ENCODE results near the gene NT5E. TPM values are rescaled to one million over a fixed set of nuclear protein-coding genes. Genes with fewer than 3 reads are reported as not detected.

The NT5E gene
- total and polyA plus RNA-seq, 4 donors = 3.2 to 13.9 (median 8.5) TPM

DNA sequence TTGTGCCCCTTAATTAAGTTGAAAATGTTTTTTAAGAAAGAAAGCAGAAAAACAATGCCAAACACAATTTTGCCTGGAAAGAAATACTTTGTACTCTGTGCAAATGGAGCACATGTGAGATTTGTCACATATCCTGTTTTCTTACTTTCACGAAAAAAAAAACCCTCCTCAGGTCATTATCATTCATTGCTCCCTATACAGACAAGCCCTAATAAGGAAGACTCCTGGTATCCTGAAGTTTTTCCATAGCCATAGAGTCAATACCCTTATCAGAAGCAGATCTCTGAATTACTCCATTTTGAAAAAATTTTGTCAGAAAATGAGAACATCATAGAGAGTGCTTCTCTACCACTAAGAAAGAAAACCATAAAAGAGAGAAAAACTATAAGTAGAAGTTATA is 14.0 kb upstream of the NT5E start:
- H3K9me3 ChIP-seq (ENCODE audit: control insufficient read depth in 4 of 4, insufficient read depth in 3 of 4, low read length in 3 of 4) = no peaks in the 10 kb centered on the region
- H3K27me3 ChIP-seq (ENCODE audit: control insufficient read depth in 3 of 3, insufficient read depth in 3 of 3, low read length in 2 of 3) = no peaks in the 10 kb centered on the region
- no peak overlapping the region for H3K9ac ChIP-seq (ENCODE audit: insufficient read depth in 1 of 2, low read length in 2 of 2)
- no peaks in the 10 kb centered on the region for H3K36me3 ChIP-seq (ENCODE audit: control insufficient read depth in 4 of 4, insufficient read depth in 4 of 4, low read length in 4 of 4)
- WGBS, 2 donors = 61 to 81% methylated on average over 1 of the region's 1 CpG
- no peak overlapping the region for H3K4me3 ChIP-seq
- H3K27ac ChIP-seq (ENCODE audit: low read depth in 1 of 2, low read length in 1 of 2) = no peak overlapping the region
- ATAC-seq (ENCODE audit: insufficient read depth, low FRiP score) (no peak), DNase-seq (no peak)
- no peaks in the 10 kb centered on the region for H3K4me1 ChIP-seq (ENCODE audit: control insufficient read depth in 5 of 5, insufficient read depth in 5 of 5, low read length in 5 of 5)
- TF ChIP-seq, protein P1, sequence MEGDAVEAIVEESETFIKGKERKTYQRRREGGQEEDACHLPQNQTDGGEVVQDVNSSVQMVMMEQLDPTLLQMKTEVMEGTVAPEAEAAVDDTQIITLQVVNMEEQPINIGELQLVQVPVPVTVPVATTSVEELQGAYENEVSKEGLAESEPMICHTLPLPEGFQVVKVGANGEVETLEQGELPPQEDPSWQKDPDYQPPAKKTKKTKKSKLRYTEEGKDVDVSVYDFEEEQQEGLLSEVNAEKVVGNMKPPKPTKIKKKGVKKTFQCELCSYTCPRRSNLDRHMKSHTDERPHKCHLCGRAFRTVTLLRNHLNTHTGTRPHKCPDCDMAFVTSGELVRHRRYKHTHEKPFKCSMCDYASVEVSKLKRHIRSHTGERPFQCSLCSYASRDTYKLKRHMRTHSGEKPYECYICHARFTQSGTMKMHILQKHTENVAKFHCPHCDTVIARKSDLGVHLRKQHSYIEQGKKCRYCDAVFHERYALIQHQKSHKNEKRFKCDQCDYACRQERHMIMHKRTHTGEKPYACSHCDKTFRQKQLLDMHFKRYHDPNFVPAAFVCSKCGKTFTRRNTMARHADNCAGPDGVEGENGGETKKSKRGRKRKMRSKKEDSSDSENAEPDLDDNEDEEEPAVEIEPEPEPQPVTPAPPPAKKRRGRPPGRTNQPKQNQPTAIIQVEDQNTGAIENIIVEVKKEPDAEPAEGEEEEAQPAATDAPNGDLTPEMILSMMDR (IDR thresholded peaks at IDR 0.05; ENCODE audit: control extremely low read depth, extremely low read depth) = no peak

DNA sequence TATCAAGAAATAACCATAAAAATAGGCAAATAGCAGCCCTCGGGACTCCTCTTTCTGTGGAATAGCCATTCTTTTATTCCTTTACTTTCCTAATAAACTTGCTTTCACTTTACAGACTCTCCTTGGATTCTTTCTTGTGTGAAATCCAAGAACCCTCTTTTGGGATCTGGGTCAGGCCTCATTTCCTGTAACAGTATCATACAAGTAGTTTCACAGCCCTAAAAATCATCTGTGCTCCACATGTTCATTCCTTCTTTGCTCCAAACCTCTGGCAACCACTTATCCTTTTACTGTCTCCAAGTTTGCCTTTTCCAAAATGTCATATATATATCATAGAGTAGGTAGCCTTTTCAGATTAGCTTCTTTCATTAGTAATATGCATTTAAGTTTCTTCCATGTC is 13.5 kb upstream of the NT5E start:
- H3K4me1 ChIP-seq (ENCODE audit: control insufficient read depth in 5 of 5, insufficient read depth in 5 of 5, low read length in 5 of 5) = no peaks in the 10 kb centered on the region
- WGBS, 2 donors = 92 to 98% methylated on average over 1 of the region's 1 CpG
- H3K9me3 ChIP-seq (ENCODE audit: control insufficient read depth in 4 of 4, insufficient read depth in 3 of 4, low read length in 3 of 4) = no peaks in the 10 kb centered on the region
- H3K27me3 ChIP-seq (ENCODE audit: control insufficient read depth in 3 of 3, insufficient read depth in 3 of 3, low read length in 2 of 3) = no peaks in the 10 kb centered on the region
- H3K9ac ChIP-seq (ENCODE audit: insufficient read depth in 1 of 2, low read length in 2 of 2) = no peak overlapping the region
- TF ChIP-seq, protein P1 (IDR thresholded peaks at IDR 0.05; ENCODE audit: control extremely low read depth, extremely low read depth) = no peak
- DNase-seq (no peak), ATAC-seq (ENCODE audit: insufficient read depth, low FRiP score) (no peak)
- no peak overlapping the region for H3K4me3 ChIP-seq
- no peak overlapping the region for H3K27ac ChIP-seq (ENCODE audit: low read depth in 1 of 2, low read length in 1 of 2)
- no peaks in the 10 kb centered on the region for H3K36me3 ChIP-seq (ENCODE audit: control insufficient read depth in 4 of 4, insufficient read depth in 4 of 4, low read length in 4 of 4)

DNA sequence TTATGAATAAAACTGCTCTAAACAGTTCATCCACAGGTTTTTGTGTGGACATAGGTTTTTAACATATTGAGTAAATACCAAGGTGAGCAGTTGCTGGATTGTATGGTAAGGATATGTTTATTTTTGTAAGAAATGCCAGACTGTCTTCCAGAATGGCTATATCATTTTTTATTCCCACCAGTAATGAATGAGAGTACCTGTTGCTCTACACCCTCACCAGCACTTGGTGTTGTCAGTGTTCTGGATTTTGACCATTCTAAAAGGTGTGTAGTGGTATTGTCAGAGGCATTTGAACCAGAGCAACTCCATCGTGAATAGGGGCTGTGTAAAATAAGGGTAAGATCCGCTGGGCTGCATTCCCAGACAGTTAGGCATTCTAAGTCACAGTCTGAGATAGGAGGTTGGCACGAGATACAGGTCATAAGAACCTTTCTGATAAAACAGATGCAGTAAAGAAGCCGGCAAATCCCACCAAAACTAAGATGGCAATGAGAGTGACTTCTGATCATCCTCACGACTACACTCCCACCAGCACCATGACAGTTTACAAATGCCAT is 12.9 kb upstream of the NT5E start:
- Histone ChIP-seq H3K27me3 (ENCODE audit: control insufficient read depth in 3 of 3, insufficient read depth in 3 of 3, low read length in 2 of 3) (no peaks in the 10 kb centered on the region), H3K36me3 (ENCODE audit: control insufficient read depth in 4 of 4, insufficient read depth in 4 of 4, low read length in 4 of 4) (no peaks in the 10 kb centered on the region), H3K27ac (ENCODE audit: low read depth in 1 of 2, low read length in 1 of 2) (no peak overlapping the region), H3K9ac (ENCODE audit: insufficient read depth in 1 of 2, low read length in 2 of 2) (no peak overlapping the region), H3K4me3 (no peak overlapping the region), H3K9me3 (ENCODE audit: control insufficient read depth in 4 of 4, insufficient read depth in 3 of 4, low read length in 3 of 4) (peaks cover 0 to 2% (median 0%) of the 10 kb centered on the region in 4 donors), H3K4me1 (ENCODE audit: control insufficient read depth in 5 of 5, insufficient read depth in 5 of 5, low read length in 5 of 5) (no peaks in the 10 kb centered on the region)
- WGBS, 2 donors = 87 to 93% methylated on average over 5 of the region's 5 CpGs
- TF ChIP-seq, protein P1 (IDR thresholded peaks at IDR 0.05; ENCODE audit: control extremely low read depth, extremely low read depth) = no peak
- DNase-seq = no peak
- ATAC-seq (ENCODE audit: insufficient read depth, low FRiP score) = no peak
